ENCODE data around the gene SP8.

The SP8 gene

GRCh38 chr7:20754001-20754400 is 32.7 kb downstream of the SP8 start:
- H3K4me3 ChIP-seq (ENCODE audit: low read length): no peak overlapping the region
- TF ChIP-seq CTCF (IDR thresholded peaks at IDR 0.05; ENCODE audit: insufficient read depth, low read depth, low read length, missing control alignments): no peak
- DNase-seq (ENCODE audit: low read depth): no peak

- TF ChIP-seq CTCF (IDR thresholded peaks at IDR 0.05; ENCODE audit: insufficient read depth, low read depth, low read length, missing control alignments): no peak
- H3K4me3 ChIP-seq (ENCODE audit: low read length): no peak overlapping the region
- DNase-seq (ENCODE audit: low read depth): peak; percentile 11
Measured at GRCh38 chr7:20749906-20750305, 36.8 kb downstream of the SP8 start.

- no peak for TF ChIP-seq CTCF (IDR thresholded peaks at IDR 0.05; ENCODE audit: insufficient read depth, low read depth, low read length, missing control alignments)
- no peak overlapping the region for H3K4me3 ChIP-seq (ENCODE audit: low read length)
- DNase-seq (ENCODE audit: low read depth): no peak
Measured at GRCh38 chr7:20748853-20749252, 37.8 kb downstream of the SP8 start.

GRCh38 chr7:20747001-20747400 is 39.7 kb downstream of the SP8 start:
- DNase-seq (ENCODE audit: low read depth): no peak
- H3K4me3 ChIP-seq (ENCODE audit: low read length): no peak overlapping the region
- no peak for TF ChIP-seq CTCF (IDR thresholded peaks at IDR 0.05; ENCODE audit: insufficient read depth, low read depth, low read length, missing control alignments)

- DNase-seq (ENCODE audit: low read depth): no peak
- no peak for TF ChIP-seq CTCF (IDR thresholded peaks at IDR 0.05; ENCODE audit: insufficient read depth, low read depth, low read length, missing control alignments)
- H3K4me3 ChIP-seq (ENCODE audit: low read length): no peak overlapping the region
Measured at GRCh38 chr7:20745702-20746101, 41.0 kb downstream of the SP8 start.

GRCh38 chr7:20744954-20745446 is 41.7 kb downstream of the SP8 start:
- peak; percentile 27 for TF ChIP-seq CTCF (IDR thresholded peaks at IDR 0.05; ENCODE audit: insufficient read depth, low read depth, low read length, missing control alignments)
- no peak overlapping the region for H3K4me3 ChIP-seq (ENCODE audit: low read length)
- peak; percentile 12 for DNase-seq (ENCODE audit: low read depth)

GRCh38 chr7:20742913-20743312 is 43.8 kb downstream of the SP8 start:
- DNase-seq (ENCODE audit: low read depth): no peak
- no peak for TF ChIP-seq CTCF (IDR thresholded peaks at IDR 0.05; ENCODE audit: insufficient read depth, low read depth, low read length, missing control alignments)
- H3K4me3 ChIP-seq (ENCODE audit: low read length): no peak overlapping the region

All from epithelial cell of esophagus (primary cell).